ENCODE measurements around the gene SLC22A1. TPM values are rescaled to one million over a fixed set of nuclear protein-coding genes. Genes with fewer than 3 reads are reported as not detected.

The SLC22A1 gene
- total RNA-seq, 1 experiment from 2014 or later: 1.5 TPM

- ChIA-PET CTCF (no interaction called here), POLR2A (no interaction called here)
- no peaks in the 10 kb centered on the region for H3K4me1 ChIP-seq
- no peaks in the 10 kb centered on the region for H3K27me3 ChIP-seq (replicated peaks; ENCODE audit: control insufficient read depth, insufficient read depth, low read length)
- Mint-ChIP-seq H3K27ac (ENCODE audit: unreplicated experiment) (no peak overlapping the region), H3K9me3 (ENCODE audit: unreplicated experiment) (peaks cover under 1% of the 10 kb centered on the region), H3K4me3 (ENCODE audit: unreplicated experiment) (no peak overlapping the region), H3K27me3 (ENCODE audit: insufficient read depth, unreplicated experiment) (no peaks in the 10 kb centered on the region), H3K4me1 (ENCODE audit: low read depth, unreplicated experiment) (no peaks in the 10 kb centered on the region), H3K36me3 (ENCODE audit: insufficient read depth, unreplicated experiment) (peaks cover 74% of the 10 kb centered on the region)
- H3K36me3 ChIP-seq (ENCODE audit: control insufficient read depth, insufficient read depth, low read length): peaks cover 5% of the 10 kb centered on the region
- H3K9me3 ChIP-seq: no peaks in the 10 kb centered on the region
- intact Hi-C loops (cut with micrococcal nuclease; ENCODE audit: unreplicated experiment): loop anchor here (5.0 kb wide), 1 partner anchor 446 kb away; no protein-coding TSS in a partner anchor
- no TSS peak for BruUV-seq (replicated peaks)
- TF ChIP-seq, protein P1, sequence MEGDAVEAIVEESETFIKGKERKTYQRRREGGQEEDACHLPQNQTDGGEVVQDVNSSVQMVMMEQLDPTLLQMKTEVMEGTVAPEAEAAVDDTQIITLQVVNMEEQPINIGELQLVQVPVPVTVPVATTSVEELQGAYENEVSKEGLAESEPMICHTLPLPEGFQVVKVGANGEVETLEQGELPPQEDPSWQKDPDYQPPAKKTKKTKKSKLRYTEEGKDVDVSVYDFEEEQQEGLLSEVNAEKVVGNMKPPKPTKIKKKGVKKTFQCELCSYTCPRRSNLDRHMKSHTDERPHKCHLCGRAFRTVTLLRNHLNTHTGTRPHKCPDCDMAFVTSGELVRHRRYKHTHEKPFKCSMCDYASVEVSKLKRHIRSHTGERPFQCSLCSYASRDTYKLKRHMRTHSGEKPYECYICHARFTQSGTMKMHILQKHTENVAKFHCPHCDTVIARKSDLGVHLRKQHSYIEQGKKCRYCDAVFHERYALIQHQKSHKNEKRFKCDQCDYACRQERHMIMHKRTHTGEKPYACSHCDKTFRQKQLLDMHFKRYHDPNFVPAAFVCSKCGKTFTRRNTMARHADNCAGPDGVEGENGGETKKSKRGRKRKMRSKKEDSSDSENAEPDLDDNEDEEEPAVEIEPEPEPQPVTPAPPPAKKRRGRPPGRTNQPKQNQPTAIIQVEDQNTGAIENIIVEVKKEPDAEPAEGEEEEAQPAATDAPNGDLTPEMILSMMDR (IDR thresholded peaks at IDR 0.05; ENCODE audit: insufficient read depth in 1 of 2, low read depth in 1 of 2, low read length in 1 of 2, severe bottlenecking in 1 of 2, unreplicated experiment in 1 of 2): no peak
- no peak for DNase-seq
- H3K4me3 ChIP-seq (ENCODE audit: low read depth, low read length): no peak overlapping the region
Measured at GRCh38 chr6:160085713-160086505, 35.7 kb upstream of the SLC22A1 start.

DNA sequence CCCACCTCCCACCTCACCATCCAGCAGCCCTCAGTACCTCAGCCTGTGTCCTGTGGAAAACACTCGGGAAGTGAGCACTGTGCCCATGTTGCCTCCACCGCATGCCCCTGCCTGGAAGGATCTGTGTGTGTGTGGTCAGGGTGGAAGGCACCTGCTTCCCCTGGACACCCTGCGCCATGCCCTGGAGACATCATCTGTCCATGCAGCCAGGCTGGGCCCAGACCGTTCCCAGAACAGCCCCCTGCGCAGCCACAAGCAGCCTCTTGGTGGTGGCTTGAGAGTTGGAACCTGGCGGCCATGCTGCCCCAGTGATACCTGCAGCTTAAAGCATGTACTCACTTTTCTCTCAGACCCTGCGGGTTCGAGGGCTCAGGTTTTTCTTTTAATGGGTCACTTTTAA lies 34.9 kb upstream of the SLC22A1 start:
- BruUV-seq (replicated peaks): no TSS peak
- intact Hi-C loops (cut with micrococcal nuclease; ENCODE audit: unreplicated experiment): loop anchor here (5.0 kb wide), 1 partner anchor 446 kb away; no protein-coding TSS in a partner anchor
- Mint-ChIP-seq H3K27me3 (ENCODE audit: insufficient read depth, unreplicated experiment) (no peaks in the 10 kb centered on the region), H3K4me3 (ENCODE audit: unreplicated experiment) (no peak overlapping the region), H3K27ac (ENCODE audit: unreplicated experiment) (no peak overlapping the region), H3K4me1 (ENCODE audit: low read depth, unreplicated experiment) (no peaks in the 10 kb centered on the region), H3K36me3 (ENCODE audit: insufficient read depth, unreplicated experiment) (peaks cover 66% of the 10 kb centered on the region), H3K9me3 (ENCODE audit: unreplicated experiment) (no peaks in the 10 kb centered on the region)
- Histone ChIP-seq H3K27me3 (replicated peaks; ENCODE audit: control insufficient read depth, insufficient read depth, low read length) (no peaks in the 10 kb centered on the region), H3K4me1 (no peaks in the 10 kb centered on the region), H3K4me3 (ENCODE audit: low read depth, low read length) (no peak overlapping the region), H3K9me3 (no peaks in the 10 kb centered on the region), H3K36me3 (ENCODE audit: control insufficient read depth, insufficient read depth, low read length) (peaks cover 5% of the 10 kb centered on the region)
- TF ChIP-seq, protein P1 (IDR thresholded peaks at IDR 0.05; ENCODE audit: insufficient read depth in 1 of 2, low read depth in 1 of 2, low read length in 1 of 2, severe bottlenecking in 1 of 2, unreplicated experiment in 1 of 2): no peak
- no peak for DNase-seq
- POLR2A ChIA-PET: no interaction called here
- CTCF ChIA-PET: interaction anchor here (1.1 kb wide), 1 partner anchor 14 kb away, joined by 3 read pairs; no protein-coding TSS in a partner anchor

GRCh38 chr6:160088069-160088783 lies 33.4 kb upstream of the SLC22A1 start:
- Histone ChIP-seq H3K4me1 (no peaks in the 10 kb centered on the region), H3K9me3 (no peaks in the 10 kb centered on the region), H3K27me3 (replicated peaks; ENCODE audit: control insufficient read depth, insufficient read depth, low read length) (no peaks in the 10 kb centered on the region), H3K4me3 (ENCODE audit: low read depth, low read length) (no peak overlapping the region), H3K36me3 (ENCODE audit: control insufficient read depth, insufficient read depth, low read length) (peaks cover 4% of the 10 kb centered on the region)
- CTCF ChIA-PET: interaction anchor here (1.1 to 2.3 kb wide), 4 partner anchors 209 to 446 kb away, joined by 3 to 10 read pairs (median 6); no protein-coding TSS in a partner anchor
- Mint-ChIP-seq H3K27me3 (ENCODE audit: insufficient read depth, unreplicated experiment) (no peaks in the 10 kb centered on the region), H3K27ac (ENCODE audit: unreplicated experiment) (no peak overlapping the region), H3K36me3 (ENCODE audit: insufficient read depth, unreplicated experiment) (peaks cover 60% of the 10 kb centered on the region), H3K9me3 (ENCODE audit: unreplicated experiment) (no peaks in the 10 kb centered on the region), H3K4me3 (ENCODE audit: unreplicated experiment) (no peak overlapping the region), H3K4me1 (ENCODE audit: low read depth, unreplicated experiment) (no peaks in the 10 kb centered on the region)
- TF ChIP-seq, protein P1 (IDR thresholded peaks at IDR 0.05; ENCODE audit: insufficient read depth in 1 of 2, low read depth in 1 of 2, low read length in 1 of 2, severe bottlenecking in 1 of 2, unreplicated experiment in 1 of 2): peak; percentile 51 to 84
- POLR2A ChIA-PET: no interaction called here
- intact Hi-C loops (cut with micrococcal nuclease; ENCODE audit: unreplicated experiment): loop anchor here (1.0 to 5.0 kb wide), 4 partner anchors 15 to 444 kb away; no protein-coding TSS in a partner anchor
- BruUV-seq (replicated peaks): no TSS peak
- peak in 1 of 2 experiments; percentile 47 for DNase-seq
